A549 (cell line): Measurements from ENCODE around the gene KDM4B.

ENCODE experiments used
- EHMT2 ChIP-seq: fragments of 200-600 bp; sonication (generic); IDR thresholded peaks from 2 replicates; pipeline ENCODE4 v1.6.1; 2016; ENCODE audit warnings: antibody characterized with exemption, low read depth, mild to moderate bottlenecking, moderate library complexity
- GATA3 ChIP-seq: IDR thresholded peaks from 2 replicates; pipeline ENCODE4 v1.6.1; 2012; ENCODE audit warnings: borderline replicate concordance
- NR3C1 ChIP-seq: fragments of >200 bp; sonication (Bioruptor Twin); formaldehyde crosslinking; IDR thresholded peaks from 3 replicates; pipeline ENCODE4 v1.6.1; 2017
- RARB ChIP-seq: fragments of 250-450 bp; sonication (Bioruptor Pico); IDR thresholded peaks from 2 replicates; pipeline ENCODE4 v1.8.0; 2021; ENCODE audit warnings: mild to moderate bottlenecking, moderate library complexity
- TF ChIP-seq, protein P1 (sequence below): fragments of >200 bp; sonication (Bioruptor Twin); formaldehyde crosslinking; IDR thresholded peaks from 3 replicates; pipeline ENCODE4 v1.5.1; 2016

DNA sequence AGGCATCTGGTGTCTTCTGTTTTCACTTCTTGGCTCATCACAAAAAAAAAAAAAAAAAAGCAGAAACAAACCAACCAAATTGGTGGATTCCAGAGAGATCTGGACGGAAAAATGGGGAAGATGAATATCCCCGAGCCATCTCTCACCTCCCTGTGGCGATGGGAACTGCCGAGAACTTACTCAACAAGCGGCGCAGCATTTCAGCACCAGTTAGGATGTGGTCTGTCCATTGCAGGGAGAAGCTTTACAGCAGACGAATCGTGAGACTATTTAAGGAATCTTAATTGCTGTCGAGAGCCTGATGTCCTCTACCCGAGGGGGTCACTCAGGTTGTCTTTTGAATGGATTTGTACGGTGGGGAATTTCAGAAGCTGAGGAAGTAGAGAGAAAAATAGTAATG lies 17.3 kb upstream of the KDM4B start:
- TF ChIP-seq, protein P1, sequence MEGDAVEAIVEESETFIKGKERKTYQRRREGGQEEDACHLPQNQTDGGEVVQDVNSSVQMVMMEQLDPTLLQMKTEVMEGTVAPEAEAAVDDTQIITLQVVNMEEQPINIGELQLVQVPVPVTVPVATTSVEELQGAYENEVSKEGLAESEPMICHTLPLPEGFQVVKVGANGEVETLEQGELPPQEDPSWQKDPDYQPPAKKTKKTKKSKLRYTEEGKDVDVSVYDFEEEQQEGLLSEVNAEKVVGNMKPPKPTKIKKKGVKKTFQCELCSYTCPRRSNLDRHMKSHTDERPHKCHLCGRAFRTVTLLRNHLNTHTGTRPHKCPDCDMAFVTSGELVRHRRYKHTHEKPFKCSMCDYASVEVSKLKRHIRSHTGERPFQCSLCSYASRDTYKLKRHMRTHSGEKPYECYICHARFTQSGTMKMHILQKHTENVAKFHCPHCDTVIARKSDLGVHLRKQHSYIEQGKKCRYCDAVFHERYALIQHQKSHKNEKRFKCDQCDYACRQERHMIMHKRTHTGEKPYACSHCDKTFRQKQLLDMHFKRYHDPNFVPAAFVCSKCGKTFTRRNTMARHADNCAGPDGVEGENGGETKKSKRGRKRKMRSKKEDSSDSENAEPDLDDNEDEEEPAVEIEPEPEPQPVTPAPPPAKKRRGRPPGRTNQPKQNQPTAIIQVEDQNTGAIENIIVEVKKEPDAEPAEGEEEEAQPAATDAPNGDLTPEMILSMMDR, result no peak
- TF ChIP-seq RARB (no peak), NR3C1 (no peak), GATA3 (no peak), EHMT2 (no peak)
